ENCODE data around the gene NFS1. TPM values are rescaled to one million over a fixed set of nuclear protein-coding genes. Genes with fewer than 3 reads are reported as not detected.

The NFS1 gene
- total RNA-seq, 2 donors from 2014 or later = 17.0 to 30.9 TPM

GRCh38 chr20:35653430-35653734 lies 45.8 kb downstream of the NFS1 start:
- H3K9me3 ChIP-seq (ENCODE audit: control insufficient read depth, low read length) = no peaks in the 10 kb centered on the region
- TF ChIP-seq, protein P1, sequence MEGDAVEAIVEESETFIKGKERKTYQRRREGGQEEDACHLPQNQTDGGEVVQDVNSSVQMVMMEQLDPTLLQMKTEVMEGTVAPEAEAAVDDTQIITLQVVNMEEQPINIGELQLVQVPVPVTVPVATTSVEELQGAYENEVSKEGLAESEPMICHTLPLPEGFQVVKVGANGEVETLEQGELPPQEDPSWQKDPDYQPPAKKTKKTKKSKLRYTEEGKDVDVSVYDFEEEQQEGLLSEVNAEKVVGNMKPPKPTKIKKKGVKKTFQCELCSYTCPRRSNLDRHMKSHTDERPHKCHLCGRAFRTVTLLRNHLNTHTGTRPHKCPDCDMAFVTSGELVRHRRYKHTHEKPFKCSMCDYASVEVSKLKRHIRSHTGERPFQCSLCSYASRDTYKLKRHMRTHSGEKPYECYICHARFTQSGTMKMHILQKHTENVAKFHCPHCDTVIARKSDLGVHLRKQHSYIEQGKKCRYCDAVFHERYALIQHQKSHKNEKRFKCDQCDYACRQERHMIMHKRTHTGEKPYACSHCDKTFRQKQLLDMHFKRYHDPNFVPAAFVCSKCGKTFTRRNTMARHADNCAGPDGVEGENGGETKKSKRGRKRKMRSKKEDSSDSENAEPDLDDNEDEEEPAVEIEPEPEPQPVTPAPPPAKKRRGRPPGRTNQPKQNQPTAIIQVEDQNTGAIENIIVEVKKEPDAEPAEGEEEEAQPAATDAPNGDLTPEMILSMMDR (conservative IDR thresholded peaks at IDR 0.05) = no peak
- Mint-ChIP-seq H3K4me1 (peaks cover 5% of the 10 kb centered on the region), H3K27me3 (ENCODE audit: insufficient read depth) (no peaks in the 10 kb centered on the region), H3K9me3 (no peaks in the 10 kb centered on the region), H3K36me3 (ENCODE audit: low read depth) (peaks cover 22% of the 10 kb centered on the region), H3K27ac (no peak overlapping the region), H3K4me3 (no peak overlapping the region)
- no peaks in the 10 kb centered on the region for H3K27me3 ChIP-seq (ENCODE audit: control insufficient read depth, insufficient read depth, low read length, poor library complexity, severe bottlenecking)
- DNase-seq = no peak
- H3K4me1 ChIP-seq (ENCODE audit: control insufficient read depth, insufficient read depth, low read length) = no peaks in the 10 kb centered on the region
- H3K36me3 ChIP-seq (ENCODE audit: control insufficient read depth, insufficient read depth, low read length) = peaks cover 72% of the 10 kb centered on the region
- WGBS, 2 experiments (ENCODE audit: insufficient coverage in 1 of 2, insufficient read length in 1 of 2) = 98 to 100% methylated on average over 3 of the region's 3 CpGs
- no peak overlapping the region for H3K4me3 ChIP-seq (ENCODE audit: low read length)
- H3K27ac ChIP-seq (ENCODE audit: low read depth, low read length) = no peak overlapping the region
- no peak overlapping the region for H3K9ac ChIP-seq (ENCODE audit: extremely low read depth, low read length, poor library complexity, severe bottlenecking)

DNA sequence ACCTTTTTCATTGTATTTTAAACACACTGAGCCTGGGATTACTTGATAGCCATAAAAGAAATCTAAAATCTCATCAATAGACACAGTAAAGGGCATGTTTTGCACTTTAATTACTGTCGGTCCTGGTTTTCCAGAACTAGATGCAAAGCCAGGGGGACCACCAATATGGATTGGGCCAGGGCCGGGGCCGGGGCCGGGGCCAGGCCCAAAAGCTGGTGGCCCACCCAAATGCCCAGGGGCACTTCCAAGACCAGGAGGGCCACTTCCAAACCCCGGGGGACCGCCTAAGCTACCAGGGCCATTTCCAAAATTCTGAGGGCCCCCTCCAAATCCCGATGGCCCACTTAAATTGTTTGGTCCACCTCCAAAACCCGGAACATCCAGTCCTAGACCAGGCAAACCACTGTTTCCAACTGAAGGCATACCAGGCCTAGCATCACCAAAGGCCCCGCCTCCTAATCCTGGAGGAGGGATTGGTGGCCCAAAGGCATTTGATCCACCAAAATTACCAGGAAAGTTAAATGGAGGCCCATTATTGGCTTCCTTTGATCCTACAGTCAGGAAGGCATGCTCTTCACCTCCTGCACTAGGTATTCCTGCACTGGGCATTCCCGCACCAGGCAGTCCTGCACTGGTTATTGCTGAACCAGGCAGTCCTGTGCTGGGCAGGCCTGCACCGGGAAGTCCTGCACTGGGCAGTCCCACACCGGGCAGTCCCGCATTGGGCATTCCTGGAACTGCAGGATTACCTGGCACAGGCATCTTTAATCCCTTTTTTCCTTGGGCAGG lies 46.3 kb downstream of the NFS1 start:
- Histone ChIP-seq H3K9ac (ENCODE audit: extremely low read depth, low read length, poor library complexity, severe bottlenecking) (no peak overlapping the region), H3K4me1 (ENCODE audit: control insufficient read depth, insufficient read depth, low read length) (no peaks in the 10 kb centered on the region), H3K27me3 (ENCODE audit: control insufficient read depth, insufficient read depth, low read length, poor library complexity, severe bottlenecking) (no peaks in the 10 kb centered on the region), H3K9me3 (ENCODE audit: control insufficient read depth, low read length) (no peaks in the 10 kb centered on the region), H3K4me3 (ENCODE audit: low read length) (no peak overlapping the region), H3K27ac (ENCODE audit: low read depth, low read length) (no peak overlapping the region), H3K36me3 (ENCODE audit: control insufficient read depth, insufficient read depth, low read length) (peaks cover 78% of the 10 kb centered on the region)
- Mint-ChIP-seq H3K4me1 (peaks cover 5% of the 10 kb centered on the region), H3K27ac (no peak overlapping the region), H3K27me3 (ENCODE audit: insufficient read depth) (no peaks in the 10 kb centered on the region), H3K9me3 (no peaks in the 10 kb centered on the region), H3K36me3 (ENCODE audit: low read depth) (peaks cover 23% of the 10 kb centered on the region), H3K4me3 (no peak overlapping the region)
- WGBS, 2 experiments (ENCODE audit: insufficient coverage in 1 of 2, insufficient read length in 1 of 2) = 94 to 96% methylated on average over 11 to 13 of the region's 13 CpGs
- TF ChIP-seq, protein P1 (conservative IDR thresholded peaks at IDR 0.05) = no peak
- DNase-seq = no peak

GRCh38 chr20:35651958-35652357 lies 47.2 kb downstream of the NFS1 start:
- H3K9me3 Mint-ChIP-seq = no peaks in the 10 kb centered on the region
- TF ChIP-seq, protein P1 (conservative IDR thresholded peaks at IDR 0.05) = no peak
- Histone ChIP-seq H3K27me3 (ENCODE audit: control insufficient read depth, insufficient read depth, low read length, poor library complexity, severe bottlenecking) (no peaks in the 10 kb centered on the region), H3K27ac (ENCODE audit: low read depth, low read length) (no peak overlapping the region), H3K4me1 (ENCODE audit: control insufficient read depth, insufficient read depth, low read length) (no peaks in the 10 kb centered on the region), H3K4me3 (ENCODE audit: low read length) (no peak overlapping the region), H3K9me3 (ENCODE audit: control insufficient read depth, low read length) (no peaks in the 10 kb centered on the region), H3K9ac (ENCODE audit: extremely low read depth, low read length, poor library complexity, severe bottlenecking) (no peak overlapping the region), H3K36me3 (ENCODE audit: control insufficient read depth, insufficient read depth, low read length) (peaks cover 71% of the 10 kb centered on the region)
- no peak for DNase-seq
- H3K27me3 Mint-ChIP-seq (ENCODE audit: insufficient read depth) = no peaks in the 10 kb centered on the region
- peaks cover 22% of the 10 kb centered on the region for H3K36me3 Mint-ChIP-seq (ENCODE audit: low read depth)
- no peak overlapping the region for H3K27ac Mint-ChIP-seq
- no peak overlapping the region for H3K4me3 Mint-ChIP-seq
- peaks cover 5% of the 10 kb centered on the region for H3K4me1 Mint-ChIP-seq

Data from endodermal cell (in vitro differentiated cells).